Stomach (tissue), 9 donors: ENCODE measurements around the gene NOLC1. TPM values are rescaled to one million over a fixed set of nuclear protein-coding genes. Genes with fewer than 3 reads are reported as not detected.

ENCODE experiments used
- DNase-seq, 2 donors: peaks; one replicate each; pipeline versions ENCODE4 v3.0.0 to v3.0.0-alpha.2; 2013 to 2019
- H3K27ac ChIP-seq, 5 donors: fragments of 200-600 bp in 4 of 5; sonication (generic) in 4 of 5; one replicate each; pipeline ENCODE4 v1.5.1; 2013 to 2019; ENCODE audit warnings: mild to moderate bottlenecking in 1 of 5, moderate library complexity in 1 of 5
- H3K27me3 ChIP-seq, 3 donors: fragments of 200-600 bp; sonication (generic); one replicate each; pipeline ENCODE4 v1.5.1; 2017 to 2019; ENCODE audit warnings: mixed run types in 1 of 3
- H3K36me3 ChIP-seq, 4 donors: fragments of 200-600 bp; sonication (generic); 1 replicate in 3 of 4; 2 replicates in 1 of 4; pipeline ENCODE4 v1.5.1; 2016 to 2019
- H3K4me1 ChIP-seq, 4 donors: fragments of 200-600 bp; sonication (generic); one replicate each; pipeline ENCODE4 v1.5.1; 2016 to 2019
- H3K4me3 ChIP-seq, 4 donors: fragments of 200-600 bp; sonication (generic) in 3 of 4; one replicate each; pipeline ENCODE4 v1.5.1; 2016 to 2019; ENCODE audit warnings: mild to moderate bottlenecking in 1 of 4
- H3K9me3 ChIP-seq, 4 donors: fragments of 200-600 bp; sonication (generic); one replicate each; pipeline ENCODE4 v1.5.1; 2016 to 2019
- CTCF ChIP-seq, 7 experiments: fragments of 450-650 bp in 4 of 7; fragments of 200-600 bp in 3 of 7; sonication (generic) in 3 of 7; IDR thresholded peaks; one replicate each; pipeline ENCODE4 v1.5.1; 2016 to 2019; ENCODE audit warnings: antibody characterized with exemption in 7 of 7, control low read depth in 2 of 7, mild to moderate bottlenecking in 1 of 7
- EP300 ChIP-seq: sonication (generic); formaldehyde crosslinking; IDR thresholded peaks from one replicate; pipeline ENCODE4 v1.6.1; 2017; ENCODE audit warnings: antibody characterized with exemption
- POLR2A ChIP-seq, 4 donors: fragments of 450-650 bp; IDR thresholded peaks; one replicate each; pipeline ENCODE4 v1.6.1; 2016; ENCODE audit warnings: antibody characterized with exemption in 4 of 4, control low read depth in 2 of 4, mild to moderate bottlenecking in 1 of 4, moderate library complexity in 1 of 4
- POLR2AphosphoS5 ChIP-seq, 3 donors: sonication (generic); formaldehyde crosslinking; IDR thresholded peaks; one replicate each; pipeline ENCODE4 v1.6.1; 2016; ENCODE audit warnings: antibody characterized with exemption in 3 of 3
- WGBS, 5 donors: extraction: QIAGEN DNeasy Blood & Tissue Kit in 3 of 5; methylation state at CpG; one replicate each; pipeline versions ENCODE4 v1.1.5 to v1.1.7; 2013 to 2018; 5-methylcytosine and 5-hydroxymethylcytosine counted together
- intact Hi-C: fragments of 100-400 bp; cut with DNase I; formaldehyde crosslinking; loops from one replicate; pipeline ENCODE4 v1.15.1; 2023; ENCODE audit warnings: low total_unique reads
- polyA plus RNA-seq, 3 donors: library from polyadenylated mRNA; stranded (reverse); fragments of 200-250 nt; gene quantifications; one replicate each; pipeline ENCODE4 v1.2.3, GENCODE V29; 2013
- total RNA-seq, 5 donors: library from RNA; depleted of rRNA; stranded (reverse); fragments of >200 nt; gene quantifications; one replicate each; pipeline versions ENCODE4 v1.1.0 to v1.2.3, GENCODE V29; 2014 to 2016
- donor health status: healthy with polysubstance abuse.
- donor health status: Bipolar disorder and iron deficiency.
- donor health status: healthy.

The NOLC1 gene
- total and polyA plus RNA-seq, 8 donors, result 9.8 to 73.7 (median 32.2) TPM

GRCh38 chr10:102109166-102110116, 42.7 kb upstream of the NOLC1 start:
- intact Hi-C loops, result no loop called here
- 87 to 93% (median 92%) methylated on average over 24 of the region's 24 CpGs for WGBS, 5 donors
- H3K36me3 ChIP-seq, result peaks cover 46 to 62% (median 54%) of the 10 kb centered on the region in 4 donors
- H3K27ac ChIP-seq, result no peak overlapping the region
- no peaks in the 10 kb centered on the region for H3K9me3 ChIP-seq
- H3K4me3 ChIP-seq, result no peak overlapping the region
- no peaks in the 10 kb centered on the region for H3K27me3 ChIP-seq
- H3K4me1 ChIP-seq, result peaks cover 20 to 28% (median 25%) of the 10 kb centered on the region in 4 donors
- no peak for TF ChIP-seq CTCF (IDR thresholded peaks at IDR 0.05)
- no peak for TF ChIP-seq POLR2AphosphoS5 (IDR thresholded peaks at IDR 0.05)
- no peak for TF ChIP-seq EP300
- no peak for TF ChIP-seq POLR2A (IDR thresholded peaks at IDR 0.05)
- no peak for DNase-seq

GRCh38 chr10:102111276-102111675, 40.9 kb upstream of the NOLC1 start:
- H3K36me3 ChIP-seq, result peaks cover 46 to 55% (median 53%) of the 10 kb centered on the region in 4 donors
- no peak for TF ChIP-seq POLR2A (IDR thresholded peaks at IDR 0.05)
- TF ChIP-seq EP300, result no peak
- no peak for TF ChIP-seq CTCF (IDR thresholded peaks at IDR 0.05)
- TF ChIP-seq POLR2AphosphoS5 (IDR thresholded peaks at IDR 0.05), result no peak
- 89 to 93% (median 92%) methylated on average over 12 of the region's 12 CpGs for WGBS, 5 donors

GRCh38 chr10:102112210-102112817, 39.9 kb upstream of the NOLC1 start:
- H3K27me3 ChIP-seq, result no peaks in the 10 kb centered on the region
- WGBS, 5 donors, result 30 to 67% (median 53%) methylated on average over 2 to 3 of the region's 3 CpGs
- peaks cover 44 to 46% (median 45%) of the 10 kb centered on the region in 4 donors for H3K36me3 ChIP-seq
- H3K4me3 ChIP-seq, result peak overlapping the region in 1 of 4 donors; percentile 83
- TF ChIP-seq CTCF (IDR thresholded peaks at IDR 0.05) (no peak), POLR2AphosphoS5 (IDR thresholded peaks at IDR 0.05) (no peak), EP300 (no peak), POLR2A (IDR thresholded peaks at IDR 0.05) (no peak)
- peaks cover 44 to 54% (median 50%) of the 10 kb centered on the region in 4 donors for H3K4me1 ChIP-seq
- H3K27ac ChIP-seq, result no peak overlapping the region
- no peaks in the 10 kb centered on the region for H3K9me3 ChIP-seq
- intact Hi-C loops, result no loop called here
- DNase-seq, result no peak

More at GRCh38 chr10:102111276-102111675, 40.9 kb upstream of the NOLC1 start:
- DNase-seq, result no peak
- Histone ChIP-seq H3K4me3 (no peak overlapping the region), H3K27ac (no peak overlapping the region), H3K4me1 (peaks cover 34 to 44% (median 39%) of the 10 kb centered on the region in 4 donors), H3K27me3 (no peaks in the 10 kb centered on the region), H3K9me3 (no peaks in the 10 kb centered on the region)
- intact Hi-C loops, result no loop called here

DNA sequence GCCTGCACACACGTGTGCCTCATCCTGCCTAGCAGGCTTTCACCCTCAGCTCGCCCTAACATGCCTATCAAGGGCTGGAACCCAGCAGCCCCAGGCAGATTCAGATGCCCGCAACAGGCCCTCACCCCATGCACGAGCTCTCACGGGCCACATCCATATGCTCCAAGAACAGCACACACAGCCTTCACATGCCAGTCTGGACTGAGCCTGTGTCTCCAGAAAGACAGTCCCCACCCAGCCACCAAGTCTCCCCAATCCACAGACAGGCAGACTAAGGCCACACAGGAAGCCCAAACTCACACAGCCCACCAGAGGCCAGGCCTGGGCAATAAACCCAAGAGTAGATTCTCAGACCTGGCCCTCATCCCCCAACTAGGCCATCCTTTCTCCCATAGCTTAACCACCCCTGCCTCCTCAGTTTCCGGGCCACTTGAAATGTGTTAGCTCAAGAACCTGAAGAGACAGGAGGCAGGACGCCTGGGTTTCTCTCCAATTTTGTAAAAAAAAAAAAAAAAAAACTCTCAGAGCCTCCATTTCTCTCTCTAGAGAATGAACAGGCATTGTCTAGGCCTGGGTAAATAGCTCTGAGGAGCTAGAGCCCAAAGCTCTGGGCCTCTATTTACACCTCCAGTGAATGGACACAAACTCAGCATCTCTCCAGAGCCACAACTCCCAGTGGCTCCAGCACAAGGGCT, 38.8 kb upstream of the NOLC1 start:
- H3K4me1 ChIP-seq, result peaks cover 55 to 65% (median 60%) of the 10 kb centered on the region in 4 donors
- no peak for TF ChIP-seq CTCF (IDR thresholded peaks at IDR 0.05)
- H3K27me3 ChIP-seq, result no peaks in the 10 kb centered on the region
- peaks cover 33 to 35% (median 34%) of the 10 kb centered on the region in 4 donors for H3K36me3 ChIP-seq
- H3K27ac ChIP-seq, result peak overlapping the region in 3 of 5 donors; percentile 87 to 99 (median 95)
- no peaks in the 10 kb centered on the region for H3K9me3 ChIP-seq
- 33 to 57% (median 35%) methylated on average over 4 to 7 of the region's 7 CpGs for WGBS, 5 donors
- peak overlapping the region; percentile 62 to 83 (median 76) for H3K4me3 ChIP-seq
- intact Hi-C loops, result no loop called here
- peak in 1 of 2 donors; percentile 28 for DNase-seq
